ENCODE data around the gene PDCD5. TPM values are rescaled to one million over a fixed set of nuclear protein-coding genes. Genes with fewer than 3 reads are reported as not detected.

The PDCD5 gene
- total and polyA plus RNA-seq, 2 of the 4 experiments (the other 2 are of a cell fraction) = 30.6 to 74.1 TPM

DNA sequence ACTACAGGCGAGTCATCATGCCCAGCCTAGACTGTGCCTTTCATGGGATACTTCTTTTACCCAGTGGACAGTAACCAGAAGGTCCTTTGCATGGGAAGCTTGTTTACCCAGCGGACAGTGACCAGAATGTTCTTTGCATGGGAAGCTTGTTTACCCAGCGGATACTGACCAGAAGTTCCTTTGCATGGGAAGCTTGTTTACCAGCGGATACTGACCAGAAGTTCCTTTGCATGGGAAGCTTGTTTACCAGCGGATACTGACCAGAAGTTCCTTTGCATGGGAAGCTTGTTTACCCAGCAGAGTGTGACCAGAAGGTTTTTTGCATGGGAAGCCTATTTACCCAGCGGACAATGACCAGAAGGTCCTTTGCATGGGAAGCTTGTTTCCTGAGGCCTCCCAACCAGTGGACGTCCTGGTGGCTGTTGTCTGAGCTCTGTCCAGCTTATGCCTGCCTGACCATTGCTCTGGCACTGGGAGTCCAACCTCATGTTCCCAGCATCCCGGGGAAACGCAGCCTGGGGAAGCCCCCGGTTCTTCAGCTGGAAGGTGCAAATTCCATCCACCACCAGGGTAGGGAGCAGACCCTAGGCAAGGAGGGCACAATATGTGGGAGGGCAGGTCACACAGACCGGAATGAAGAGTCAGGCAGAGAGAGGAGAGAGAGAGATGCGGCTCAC, 41.6 kb upstream of the PDCD5 start:
- Histone ChIP-seq H3K4me1 (ENCODE audit: control insufficient read depth, insufficient read depth, low read length) (no peaks in the 10 kb centered on the region), H3K27me3 (ENCODE audit: control insufficient read depth, insufficient read depth, low read length) (no peaks in the 10 kb centered on the region), H3K9ac (ENCODE audit: low read depth, low read length) (no peak overlapping the region), H2AFZ (replicated peaks; ENCODE audit: low read length, poor library complexity) (peak overlapping the region; percentile 14), H3K56ac (ENCODE audit: extremely low read depth, insufficient read depth, low read length) (no peak overlapping the region), H3K9me1 (ENCODE audit: insufficient read depth, low read length) (no peaks in the 10 kb centered on the region), H2AK9ac (replicated peaks; ENCODE audit: low read depth, low read length, poor library complexity) (no peak overlapping the region), H3K27ac (ENCODE audit: insufficient read depth, low read length) (no peak overlapping the region), H3K4ac (ENCODE audit: low read depth, low read length) (no peak overlapping the region), H3K79me1 (ENCODE audit: low read depth in 1 of 2, low read length in 2 of 2) (no peaks in the 10 kb centered on the region), H2BK15ac (ENCODE audit: low read depth, low read length) (no peak overlapping the region), H2BK120ac (ENCODE audit: low read depth, low read length) (no peak overlapping the region), H2BK5ac (ENCODE audit: low read depth, low read length, poor library complexity, severe bottlenecking) (no peak overlapping the region), H3K18ac (ENCODE audit: low read depth, low read length) (no peak overlapping the region), H4K20me1 (ENCODE audit: insufficient read depth, low read length) (no peaks in the 10 kb centered on the region), H2BK20ac (ENCODE audit: low read depth, low read length) (no peak overlapping the region), H3K4me2 (ENCODE audit: low read depth, low read length) (no peak overlapping the region), H3K36me3 (ENCODE audit: control insufficient read depth, insufficient read depth, low read length) (no peaks in the 10 kb centered on the region), H3K23ac (ENCODE audit: low read depth, low read length) (no peak overlapping the region), H4K5ac (ENCODE audit: low read depth, low read length) (no peak overlapping the region), H3K14ac (replicated peaks; ENCODE audit: low read depth, low read length) (no peak overlapping the region), H4K91ac (ENCODE audit: insufficient read depth, low read depth, low read length) (no peak overlapping the region), H4K8ac (ENCODE audit: low read depth in 2 of 2, low read length in 2 of 2) (no peak overlapping the region), H2AK5ac (ENCODE audit: low read depth, low read length) (no peak overlapping the region), H3K4me3 (ENCODE audit: insufficient read depth, low read depth, low read length) (no peak overlapping the region), H3K9me3 (ENCODE audit: control insufficient read depth, insufficient read depth, low read length) (no peaks in the 10 kb centered on the region)
- POLR2A ChIA-PET (ENCODE audit: unreplicated experiment) = no interaction called here
- in situ Hi-C loops (cut with MboI; ENCODE audit: low sequenced_read_pairs) (no loop called here), dilution Hi-C loops (cut with HindIII; ENCODE audit: low sequenced_read_pairs, unreplicated experiment) (no loop called here), intact Hi-C loops (cut with micrococcal nuclease) (no loop called here)
- 66% methylated on average over 5 of the region's 12 CpGs; no CpG with 5 or more reads in 1 of the 2 experiments for WGBS, 2 experiments (ENCODE audit: extremely low coverage in 2 of 2, insufficient read length in 1 of 2)
- ATAC-seq (ENCODE audit: low read depth) = no peak
- CTCF ChIA-PET = interaction anchor here (0.7 kb wide), 1 partner anchor 1486 kb away, joined by 3 read pairs; no protein-coding TSS in a partner anchor
- TF ChIP-seq CHD1 (IDR thresholded peaks at IDR 0.05; ENCODE audit: low read depth, low read length) = no peak
- no TSS peak for BruUV-seq (replicated peaks)
- no peak for DNase-seq
